Measurements from ENCODE around the gene TNNT1. TPM values are rescaled to one million over a fixed set of nuclear protein-coding genes. Genes with fewer than 3 reads are reported as not detected.

Gene TNNT1
- total and polyA plus RNA-seq, 4 donors, result 1.3 to 2.0 (median 1.4) TPM; not detected in 1

GRCh38 chr19:55179606-55180484 lies 30.8 kb upstream of the TNNT1 start, which contains the start of gene SYT5:
Gene SYT5, minus strand, starts transcription at chr19:55180289. Its CDS starts 1,248 bp downstream, at chr19:55179041.
- H3K27me3 ChIP-seq (ENCODE audit: control insufficient read depth in 1 of 2, insufficient read depth in 2 of 2, low read length in 1 of 2), result peaks cover 0 to 4% of the 10 kb centered on the region in 2 donors

GRCh38 chr19:55178781-55179599 lies 30.0 kb upstream of the TNNT1 start:
- intact Hi-C loops (cut with DNase I), result no loop called here
- DNase-seq, result peak; percentile 79 to 87
- WGBS, 2 donors, result 4% methylated on average over 54 to 61 of the region's 61 CpGs

More at GRCh38 chr19:55179606-55180484, 30.8 kb upstream of the TNNT1 start, which contains the start of gene SYT5:
- no peak for DNase-seq
- ATAC-seq (ENCODE audit: low FRiP score), result no peak
- peaks cover 2% of the 10 kb centered on the region for H3K9me3 ChIP-seq (ENCODE audit: control insufficient read depth, low read length)
- no peak within 1 kb of the TSS for H3K27ac ChIP-seq (ENCODE audit: low read depth in 1 of 2, low read length in 2 of 2)
- no peaks in the 10 kb centered on the region for H3K4me1 ChIP-seq (ENCODE audit: control insufficient read depth in 1 of 2, insufficient read depth in 2 of 2, low read length in 2 of 2)
- intact Hi-C loops (cut with DNase I), result no loop called here
- 1% methylated on average over 64 to 68 of the region's 68 CpGs for WGBS, 2 donors
- no peak within 1 kb of the TSS for H3K4me3 ChIP-seq (ENCODE audit: low read length in 2 of 2)
- no peaks in the 10 kb centered on the region for H3K36me3 ChIP-seq (ENCODE audit: control insufficient read depth in 1 of 2, insufficient read depth in 2 of 2, low read length in 1 of 2)

GRCh38 chr19:55176076-55176475 lies 27.1 kb upstream of the TNNT1 start:
- Histone ChIP-seq H3K4me3 (ENCODE audit: low read length in 2 of 2) (no peak overlapping the region), H3K27ac (ENCODE audit: low read depth in 1 of 2, low read length in 2 of 2) (no peak overlapping the region), H3K9me3 (ENCODE audit: control insufficient read depth, low read length) (peaks cover 2% of the 10 kb centered on the region), H3K27me3 (ENCODE audit: control insufficient read depth in 1 of 2, insufficient read depth in 2 of 2, low read length in 1 of 2) (peaks cover 0 to 4% of the 10 kb centered on the region in 2 donors), H3K4me1 (ENCODE audit: control insufficient read depth in 1 of 2, insufficient read depth in 2 of 2, low read length in 2 of 2) (no peaks in the 10 kb centered on the region), H3K36me3 (ENCODE audit: control insufficient read depth in 1 of 2, insufficient read depth in 2 of 2, low read length in 1 of 2) (no peaks in the 10 kb centered on the region)
- DNase-seq (no peak), ATAC-seq (ENCODE audit: low FRiP score) (no peak)
- 38 to 40% methylated on average over 2 of the region's 2 CpGs for WGBS, 2 donors
- intact Hi-C loops (cut with DNase I), result no loop called here

More at GRCh38 chr19:55178781-55179599, 30.0 kb upstream of the TNNT1 start:
- H3K4me3 ChIP-seq (ENCODE audit: low read length in 2 of 2), result no peak overlapping the region
- H3K9me3 ChIP-seq (ENCODE audit: control insufficient read depth, low read length), result peaks cover 2% of the 10 kb centered on the region
- peaks cover 0 to 4% of the 10 kb centered on the region in 2 donors for H3K27me3 ChIP-seq (ENCODE audit: control insufficient read depth in 1 of 2, insufficient read depth in 2 of 2, low read length in 1 of 2)
- H3K27ac ChIP-seq (ENCODE audit: low read depth in 1 of 2, low read length in 2 of 2), result no peak overlapping the region
- no peaks in the 10 kb centered on the region for H3K36me3 ChIP-seq (ENCODE audit: control insufficient read depth in 1 of 2, insufficient read depth in 2 of 2, low read length in 1 of 2)
- no peaks in the 10 kb centered on the region for H3K4me1 ChIP-seq (ENCODE audit: control insufficient read depth in 1 of 2, insufficient read depth in 2 of 2, low read length in 2 of 2)
- ATAC-seq (ENCODE audit: low FRiP score), result peak; percentile 67

GRCh38 chr19:55175117-55175867 lies 26.3 kb upstream of the TNNT1 start:
- Histone ChIP-seq H3K36me3 (ENCODE audit: control insufficient read depth in 1 of 2, insufficient read depth in 2 of 2, low read length in 1 of 2) (no peaks in the 10 kb centered on the region), H3K4me3 (ENCODE audit: low read length in 2 of 2) (no peak overlapping the region), H3K4me1 (ENCODE audit: control insufficient read depth in 1 of 2, insufficient read depth in 2 of 2, low read length in 2 of 2) (no peaks in the 10 kb centered on the region), H3K9me3 (ENCODE audit: control insufficient read depth, low read length) (peaks cover 2% of the 10 kb centered on the region), H3K27ac (ENCODE audit: low read depth in 1 of 2, low read length in 2 of 2) (no peak overlapping the region), H3K27me3 (ENCODE audit: control insufficient read depth in 1 of 2, insufficient read depth in 2 of 2, low read length in 1 of 2) (peaks cover 0 to 6% of the 10 kb centered on the region in 2 donors)
- intact Hi-C loops (cut with DNase I), result no loop called here
- 47 to 66% methylated on average over 43 of the region's 43 CpGs for WGBS, 2 donors
- no peak for ATAC-seq (ENCODE audit: low FRiP score)
- DNase-seq, result no peak

- Histone ChIP-seq H3K27ac (ENCODE audit: low read depth in 1 of 2, low read length in 2 of 2) (no peak overlapping the region), H3K9me3 (ENCODE audit: control insufficient read depth, low read length) (peaks cover 2% of the 10 kb centered on the region), H3K27me3 (ENCODE audit: control insufficient read depth in 1 of 2, insufficient read depth in 2 of 2, low read length in 1 of 2) (peaks cover 0 to 6% of the 10 kb centered on the region in 2 donors), H3K36me3 (ENCODE audit: control insufficient read depth in 1 of 2, insufficient read depth in 2 of 2, low read length in 1 of 2) (no peaks in the 10 kb centered on the region), H3K4me1 (ENCODE audit: control insufficient read depth in 1 of 2, insufficient read depth in 2 of 2, low read length in 2 of 2) (no peaks in the 10 kb centered on the region), H3K4me3 (ENCODE audit: low read length in 2 of 2) (no peak overlapping the region)
- no peak for DNase-seq
- WGBS, 2 donors, result 48 to 63% methylated on average over 21 of the region's 21 CpGs
- ATAC-seq (ENCODE audit: low FRiP score), result no peak
- intact Hi-C loops (cut with DNase I), result no loop called here
These were observed 25.6 kb upstream of the TNNT1 start for GRCh38 chr19:55174425-55175116.

- intact Hi-C loops (cut with DNase I), result no loop called here
- Histone ChIP-seq H3K9me3 (ENCODE audit: control insufficient read depth, low read length) (peaks cover 2% of the 10 kb centered on the region), H3K4me1 (ENCODE audit: control insufficient read depth in 1 of 2, insufficient read depth in 2 of 2, low read length in 2 of 2) (no peaks in the 10 kb centered on the region), H3K4me3 (ENCODE audit: low read length in 2 of 2) (no peak overlapping the region), H3K27ac (ENCODE audit: low read depth in 1 of 2, low read length in 2 of 2) (no peak overlapping the region), H3K27me3 (ENCODE audit: control insufficient read depth in 1 of 2, insufficient read depth in 2 of 2, low read length in 1 of 2) (peaks cover 0 to 6% of the 10 kb centered on the region in 2 donors), H3K36me3 (ENCODE audit: control insufficient read depth in 1 of 2, insufficient read depth in 2 of 2, low read length in 1 of 2) (no peaks in the 10 kb centered on the region)
- DNase-seq (peak; percentile 80 to 86), ATAC-seq (ENCODE audit: low FRiP score) (peak; percentile 19)
- WGBS, 2 donors, result 1% methylated on average over 34 to 37 of the region's 37 CpGs
These were observed 24.9 kb upstream of the TNNT1 start for GRCh38 chr19:55173714-55174409.

- Histone ChIP-seq H3K4me1 (ENCODE audit: control insufficient read depth in 1 of 2, insufficient read depth in 2 of 2, low read length in 2 of 2) (no peaks in the 10 kb centered on the region), H3K27me3 (ENCODE audit: control insufficient read depth in 1 of 2, insufficient read depth in 2 of 2, low read length in 1 of 2) (peaks cover 0 to 6% of the 10 kb centered on the region in 2 donors), H3K27ac (ENCODE audit: low read depth in 1 of 2, low read length in 2 of 2) (no peak overlapping the region), H3K4me3 (ENCODE audit: low read length in 2 of 2) (no peak overlapping the region), H3K9me3 (ENCODE audit: control insufficient read depth, low read length) (peaks cover 2% of the 10 kb centered on the region), H3K36me3 (ENCODE audit: control insufficient read depth in 1 of 2, insufficient read depth in 2 of 2, low read length in 1 of 2) (no peaks in the 10 kb centered on the region)
- DNase-seq (no peak), ATAC-seq (ENCODE audit: low FRiP score) (no peak)
- WGBS, 2 donors, result 1 to 2% methylated on average over 29 to 32 of the region's 32 CpGs
- intact Hi-C loops (cut with DNase I), result no loop called here
These were observed 24.2 kb upstream of the TNNT1 start for GRCh38 chr19:55173186-55173713.

All from aorta (tissue), 5 donors.